ENCODE results near the gene MRPS7. TPM values are rescaled to one million over a fixed set of nuclear protein-coding genes. Genes with fewer than 3 reads are reported as not detected.

Gene MRPS7
- total and polyA plus RNA-seq, 2 of the 8 experiments (the other 6 are each of a cell fraction or from before 2014, with no cell fraction given), result 63.4 to 79.4 TPM

- no peak for TF ChIP-seq CHD7 (IDR thresholded peaks at IDR 0.05; ENCODE audit: insufficient replicate concordance, low read length)
- no peak for TF ChIP-seq KDM5A (IDR thresholded peaks at IDR 0.05; ENCODE audit: low read length)
- TF ChIP-seq CBX5 (IDR thresholded peaks at IDR 0.05; ENCODE audit: low read depth, low read length), result no peak
- 0 out of 2 replicates have a peak, but pooled peaks have one; percentile 11 for TF ChIP-seq KDM1A (IDR thresholded peaks at IDR 0.05; ENCODE audit: borderline replicate concordance, low read length)
- TF ChIP-seq NANOG (IDR thresholded peaks at IDR 0.05; ENCODE audit: insufficient read depth, low read depth, low read length, poor library complexity, severe bottlenecking), result no peak
- TF ChIP-seq TCF12 (IDR thresholded peaks at IDR 0.05; ENCODE audit: low read depth, low read length), result no peak
- TF ChIP-seq PHF8 (conservative IDR thresholded peaks at IDR 0.05; ENCODE audit: low read depth, low read length), result no peak
- no peak for TF ChIP-seq EZH2 (IDR thresholded peaks at IDR 0.05; ENCODE audit: low read depth, low read length, severe bottlenecking)
- TF ChIP-seq RXRA (IDR thresholded peaks at IDR 0.05; ENCODE audit: insufficient read depth, low read depth, low read length), result no peak
- no peak for TF ChIP-seq BRCA1 (IDR thresholded peaks at IDR 0.05; ENCODE audit: low read depth, low read length)
Measured at GRCh38 chr17:75240394-75241142, 21.1 kb upstream of the MRPS7 start (continued).
